ENCODE results near the gene LPIN2. TPM values are rescaled to one million over a fixed set of nuclear protein-coding genes. Genes with fewer than 3 reads are reported as not detected.
"Not testable (repeated sequence)": the region's sequence is repeated elsewhere in the genome, so short reads cannot be mapped to it uniquely, and the experiment has no call there.

The LPIN2 gene
- total RNA-seq, 1 donor from 2014 or later: 76.1 TPM

- intact Hi-C loops (cut with micrococcal nuclease): loop anchor here (5.0 kb wide), 1 partner anchor 117 kb away; no protein-coding TSS in a partner anchor
These were observed 2.9 kb downstream of the LPIN2 start for GRCh38 chr18:3010086-3010485.

GRCh38 chr18:3008541-3008940 lies 4.4 kb downstream of the LPIN2 start:
- intact Hi-C loops (cut with micrococcal nuclease): no loop called here

GRCh38 chr18:3007491-3007890 lies 5.5 kb downstream of the LPIN2 start:
- intact Hi-C loops (cut with micrococcal nuclease): no loop called here

GRCh38 chr18:3005462-3005861 lies 7.5 kb downstream of the LPIN2 start:
- intact Hi-C loops (cut with micrococcal nuclease): no loop called here

GRCh38 chr18:3003766-3004165 lies 9.2 kb downstream of the LPIN2 start:
- intact Hi-C loops (cut with micrococcal nuclease): not testable (repeated sequence)

- intact Hi-C loops (cut with micrococcal nuclease): no loop called here
These were observed 10.2 kb downstream of the LPIN2 start for GRCh38 chr18:3002732-3003131.

- intact Hi-C loops (cut with micrococcal nuclease): loop anchor here (1.0 kb wide), 1 partner anchor 15 kb away; the partner anchor contains the start of gene LPIN2
These were observed 14.3 kb downstream of the LPIN2 start for GRCh38 chr18:2998644-2999043.

- intact Hi-C loops (cut with micrococcal nuclease): loop anchor here (1.0 kb wide), 1 partner anchor 15 kb away; the partner anchor contains the start of gene LPIN2
These were observed 14.9 kb downstream of the LPIN2 start for GRCh38 chr18:2997846-2998564.

GRCh38 chr18:2997429-2997828 lies 15.5 kb downstream of the LPIN2 start:
- intact Hi-C loops (cut with micrococcal nuclease): no loop called here

GRCh38 chr18:2994603-2995432 lies 18.1 kb downstream of the LPIN2 start:
- intact Hi-C loops (cut with micrococcal nuclease): loop anchor here (1.0 kb wide), 4 partner anchors 66 to 251 kb away; no protein-coding TSS in a partner anchor

- intact Hi-C loops (cut with micrococcal nuclease): loop anchor here (1.0 kb wide), 4 partner anchors 67 to 252 kb away; no protein-coding TSS in a partner anchor
These were observed 18.8 kb downstream of the LPIN2 start for GRCh38 chr18:2994020-2994589.

- intact Hi-C loops (cut with micrococcal nuclease): no loop called here
These were observed 19.7 kb downstream of the LPIN2 start for GRCh38 chr18:2992995-2993877.

GRCh38 chr18:2990956-2991640 lies 21.8 kb downstream of the LPIN2 start:
- intact Hi-C loops (cut with micrococcal nuclease): no loop called here

- intact Hi-C loops (cut with micrococcal nuclease): no loop called here
These were observed 24.8 kb downstream of the LPIN2 start for GRCh38 chr18:2987876-2988790.

GRCh38 chr18:2986150-2986865 lies 26.6 kb downstream of the LPIN2 start:
- intact Hi-C loops (cut with micrococcal nuclease): no loop called here

GRCh38 chr18:2985628-2986027 lies 27.3 kb downstream of the LPIN2 start:
- intact Hi-C loops (cut with micrococcal nuclease): loop anchor here (1.0 kb wide), 1 partner anchor 53 kb away; no protein-coding TSS in a partner anchor

- intact Hi-C loops (cut with micrococcal nuclease): loop anchor here (1.0 kb wide), 1 partner anchor 52 kb away; no protein-coding TSS in a partner anchor
These were observed 28.2 kb downstream of the LPIN2 start for GRCh38 chr18:2984703-2985261.

GRCh38 chr18:2984091-2984490 lies 28.9 kb downstream of the LPIN2 start:
- intact Hi-C loops (cut with micrococcal nuclease): no loop called here
